A549 (cell line): ENCODE measurements around the gene PGLYRP2. TPM values are rescaled to one million over a fixed set of nuclear protein-coding genes. Genes with fewer than 3 reads are reported as not detected.

Source experiments
- ATAC-seq, 2 experiments: fragments of 200-7000 bp in 1 of 2; fragments of >200 bp in 1 of 2; cut with Nextera tagmentation in 1 of 2; cut with Tn5 transposase in 1 of 2; 3 replicates each; pipeline versions ENCODE4 v1.8.0 to v1.9.1; 2018 to 2020; ENCODE audit warnings: mild to moderate bottlenecking in 1 of 2, moderate library complexity in 1 of 2
- CTCF ChIA-PET: fragments of 300-600 bp; sonication (Branson Sonifier 250); formaldehyde crosslinking; extraction: SDS; loops from one replicate; lab custom pipeline; 2021; ENCODE audit warnings: antibody characterized with exemption, inconsistent platforms; lab: Yijun Ruan, JAX
- POLR2A ChIA-PET: fragments of 350-600 bp; formaldehyde crosslinking; extraction: SDS; loops from one replicate; lab custom pipeline; 2021; ENCODE audit warnings: antibody characterized with exemption, inconsistent platforms; lab: Yijun Ruan, JAX
- DNase-seq, 2 experiments: peaks; one replicate each; pipeline versions ENCODE4 v3.0.0 to v3.0.0-alpha.2; 2011 to 2016; ENCODE audit warnings: low read depth in 1 of 2, low spot score in 1 of 2
- FAIRE-seq: peaks from 2 replicates; lab custom pipeline; 2011; peaks lifted over from hg19 to GRCh38; lab: Jason Lieb, UNC
- H3K27ac ChIP-seq, 2 experiments: fragments of >200 bp; sonication (Bioruptor Twin); formaldehyde crosslinking; 3 replicates each; pipeline ENCODE4 v1.5.1; 2016 to 2017
- H3K4me1 ChIP-seq: fragments of >200 bp; sonication (Bioruptor Twin); formaldehyde crosslinking; 3 replicates; pipeline ENCODE4 v1.6.1; 2016
- H3K4me2 ChIP-seq: fragments of >200 bp; sonication (Bioruptor Twin); formaldehyde crosslinking; 3 replicates; pipeline ENCODE4 v1.6.1; 2016
- H3K4me3 ChIP-seq: fragments of >200 bp; sonication (Bioruptor Twin); formaldehyde crosslinking; 3 replicates; pipeline ENCODE4 v1.5.1; 2016
- H3K9me3 ChIP-seq: fragments of >200 bp; sonication (Bioruptor Twin); formaldehyde crosslinking; 3 replicates; pipeline ENCODE4 v1.6.1; 2016
- CHD2 ChIP-seq: fragments of 150-350 bp; IDR thresholded peaks from 2 replicates; pipeline ENCODE4 v1.6.1; 2014; ENCODE audit warnings: low read length; ENCODE audit not compliant: partially characterized antibody
- CHD4 ChIP-seq: fragments of 200-600 bp; sonication (generic); IDR thresholded peaks from 2 replicates; pipeline ENCODE4 v1.6.1; 2016; ENCODE audit warnings: antibody characterized with exemption, mild to moderate bottlenecking, borderline replicate concordance
- EHF ChIP-seq: fragments of 250-450 bp; sonication (Bioruptor Pico); IDR thresholded peaks from 2 replicates; pipeline ENCODE4 v1.5.0; 2020; ENCODE audit warnings: mild to moderate bottlenecking
- EHMT2 ChIP-seq: fragments of 200-600 bp; sonication (generic); IDR thresholded peaks from 2 replicates; pipeline ENCODE4 v1.6.1; 2016; ENCODE audit warnings: antibody characterized with exemption, low read depth, mild to moderate bottlenecking, moderate library complexity
- EP300 ChIP-seq, 2 experiments: fragments of >200 bp; sonication (Bioruptor Twin); formaldehyde crosslinking; IDR thresholded peaks; 2 replicates in 1 of 2; 3 replicates in 1 of 2; pipeline ENCODE4 v1.6.1; 2016 to 2017
- HEYL ChIP-seq: fragments of 250-450 bp; sonication (Bioruptor Pico); IDR thresholded peaks from 2 replicates; pipeline ENCODE4 v1.8.0; 2021; ENCODE audit warnings: mild to moderate bottlenecking, moderate library complexity
- HOXA7 ChIP-seq: fragments of 250-450 bp; sonication (Bioruptor Pico); IDR thresholded peaks from 2 replicates; pipeline ENCODE4 v1.5.0; 2020; ENCODE audit warnings: mild to moderate bottlenecking, moderate library complexity
- HOXB13 ChIP-seq: fragments of 250-450 bp; sonication (Bioruptor Pico); IDR thresholded peaks from 2 replicates; pipeline ENCODE4 v1.5.0; 2020; ENCODE audit warnings: low read depth, mild to moderate bottlenecking, moderate library complexity
- JUN ChIP-seq, 2 experiments: fragments of >200 bp; sonication (Bioruptor Twin); formaldehyde crosslinking; IDR thresholded peaks; 2 replicates in 1 of 2; 3 replicates in 1 of 2; pipeline ENCODE4 v1.6.1; 2016 to 2017
- KDM1A ChIP-seq: fragments of 200-600 bp; sonication (generic); IDR thresholded peaks from 2 replicates; pipeline ENCODE4 v1.6.1; 2016; ENCODE audit warnings: low read depth, mild to moderate bottlenecking
- MAZ ChIP-seq: fragments of 150-350 bp; IDR thresholded peaks from 2 replicates; pipeline ENCODE4 v1.6.1; 2014; ENCODE audit warnings: antibody characterized with exemption, low read depth, low read length, borderline replicate concordance
- MYC ChIP-seq: IDR thresholded peaks from 2 replicates; pipeline ENCODE4 v1.6.1; 2012; ENCODE audit warnings: mild to moderate bottlenecking, inconsistent platforms, low read length, improper control_type of control experiment, borderline replicate concordance
- NFE2L2 ChIP-seq: fragments of 150-350 bp; conservative IDR thresholded peaks from 2 replicates; pipeline ENCODE4 v1.6.1; 2014; ENCODE audit warnings: low read length
- POLR2A ChIP-seq: IDR thresholded peaks from 2 replicates; pipeline ENCODE4 v1.6.1; 2012; ENCODE audit warnings: mild to moderate bottlenecking, low read length
- POLR2AphosphoS2 ChIP-seq: conservative IDR thresholded peaks from 2 replicates; pipeline ENCODE4 v1.6.1; 2012; ENCODE audit warnings: low read length, improper control_type of control experiment, inconsistent platforms
- RARB ChIP-seq: fragments of 250-450 bp; sonication (Bioruptor Pico); IDR thresholded peaks from 2 replicates; pipeline ENCODE4 v1.8.0; 2021; ENCODE audit warnings: mild to moderate bottlenecking, moderate library complexity
- RCOR1 ChIP-seq: fragments of 150-350 bp; IDR thresholded peaks from 2 replicates; pipeline ENCODE4 v1.6.1; 2014; ENCODE audit warnings: antibody characterized with exemption, low read length, low read depth
- RNF2 ChIP-seq: fragments of 200-600 bp; sonication (generic); IDR thresholded peaks from 2 replicates; pipeline ENCODE4 v1.6.1; 2016; ENCODE audit warnings: low read depth, mild to moderate bottlenecking, antibody characterized with exemption, moderate library complexity, borderline replicate concordance
- TFCP2L1 ChIP-seq: fragments of 250-450 bp; sonication (Bioruptor Pico); IDR thresholded peaks from 2 replicates; pipeline ENCODE4 v1.5.0; 2021; ENCODE audit warnings: mild to moderate bottlenecking
- WGBS: methylation state at CpG from one replicate; pipeline ENCODE4 v1.1.6; 2017; ENCODE audit errors: missing lambda C conversion rate; 5-methylcytosine and 5-hydroxymethylcytosine counted together
- polyA plus RNA-seq, 4 experiments: library from polyadenylated mRNA; depleted of rRNA in 3 of 4; stranded (reverse); fragments of >200 nt; fragmentation: RNase III in 1 of 4; extraction: RNeasy Plus Mini Kit Qiagen cat#74134 plus additional on column Dnase treatment in 1 of 4; gene quantifications; 2 replicates in 3 of 4; 3 replicates in 1 of 4; pipeline ENCODE4 v1.2.3, GENCODE V29; 2011 to 2017
- TF ChIP-seq, protein P1 (sequence below): fragments of 150-350 bp; IDR thresholded peaks from 2 replicates; pipeline ENCODE4 v1.6.1; 2014; ENCODE audit warnings: low read depth, mild to moderate bottlenecking, low read length
- TF ChIP-seq, protein P2 (sequence below): IDR thresholded peaks from 2 replicates; pipeline ENCODE4 v1.6.1; 2012
- TF ChIP-seq, protein P3 (sequence below): fragments of >200 bp; sonication (Bioruptor Twin); formaldehyde crosslinking; IDR thresholded peaks from 3 replicates; pipeline ENCODE4 v1.6.1; 2016
- TF ChIP-seq, protein P4 (sequence below): fragments of 450-650 bp; IDR thresholded peaks from 2 replicates; pipeline ENCODE4 v1.6.1; 2014; ENCODE audit warnings: antibody characterized with exemption

PGLYRP2 gene
- polyA plus RNA-seq, 2 of the 4 experiments (the other 2 are of a cell fraction), result not detected

DNA sequence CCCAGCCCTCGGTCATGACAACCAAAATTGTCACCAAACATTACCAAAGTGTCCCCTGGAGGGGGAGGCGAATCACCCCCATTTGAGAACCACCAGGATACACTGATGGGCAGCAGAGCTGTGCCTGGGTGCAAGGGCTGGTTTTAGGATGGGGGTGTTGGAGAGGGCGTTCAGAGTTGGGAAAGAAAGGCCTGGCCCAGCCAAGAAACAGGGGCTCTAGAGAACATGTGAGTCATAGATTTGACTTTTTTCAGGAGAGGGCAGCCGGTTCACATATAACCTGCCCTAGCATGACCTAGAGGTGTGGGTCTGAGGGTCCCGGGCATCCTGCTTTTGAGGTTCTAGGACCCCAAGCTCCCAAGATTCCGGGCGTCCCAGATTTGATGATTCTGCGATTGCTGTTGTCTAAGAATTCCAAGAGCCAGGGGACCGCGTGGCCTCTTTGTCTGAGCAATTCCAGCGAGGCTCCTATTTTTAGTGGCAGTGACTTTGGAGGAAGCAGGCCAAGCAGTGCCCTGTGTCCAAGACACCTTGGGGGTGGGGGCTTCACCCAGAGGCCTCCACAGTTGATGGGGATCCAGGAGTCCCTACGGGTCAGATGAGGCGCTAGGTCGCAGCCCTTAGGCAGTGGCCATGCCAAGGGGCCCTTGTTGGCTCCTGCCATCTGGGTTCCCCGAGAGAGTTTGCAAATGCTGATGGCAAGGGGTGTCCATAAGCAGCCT, 34.6 kb downstream of the PGLYRP2 start (continued):
- TF ChIP-seq POLR2AphosphoS2 (no peak), EHMT2 (no peak), MAZ (no peak), RNF2 (no peak)

DNA sequence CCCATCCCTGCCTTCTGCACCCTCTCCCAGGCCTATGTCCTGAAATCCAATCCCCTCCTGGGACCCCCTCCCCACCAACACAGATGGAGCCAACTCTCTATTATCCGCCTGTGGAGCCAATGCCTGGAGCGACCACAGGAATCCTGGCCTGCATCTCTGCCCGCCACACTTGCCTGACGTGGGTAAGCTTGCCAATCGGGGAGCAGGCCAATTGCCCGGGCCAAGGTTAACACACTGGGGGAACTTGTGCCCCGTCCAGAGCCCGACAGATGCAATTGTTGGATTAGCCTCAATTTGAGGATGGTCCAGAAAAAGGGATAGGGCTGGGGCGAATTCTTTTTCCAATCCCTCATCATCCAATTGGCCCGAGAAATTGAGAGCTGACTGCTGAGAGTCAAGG, 35.5 kb downstream of the PGLYRP2 start:
- no peak for DNase-seq
- no peak for FAIRE-seq
- Histone ChIP-seq H3K27ac (no peak overlapping the region), H3K9me3 (no peaks in the 10 kb centered on the region), H3K4me1 (0 out of 3 replicates have a peak, but pooled peaks cover 5% of the 10 kb centered on the region), H3K4me3 (no peak overlapping the region), H3K4me2 (no peak overlapping the region)
- TF ChIP-seq EP300 (IDR thresholded peaks at IDR 0.05) (no peak), KDM1A (no peak), JUN (IDR thresholded peaks at IDR 0.05) (no peak), NFE2L2 (no peak), TFCP2L1 (CRISPR knock-in tag) (no peak), MYC (no peak), HOXB13 (no peak), POLR2A (no peak), RARB (no peak), HOXA7 (CRISPR knock-in tag) (no peak)
- TF ChIP-seq, protein P1, sequence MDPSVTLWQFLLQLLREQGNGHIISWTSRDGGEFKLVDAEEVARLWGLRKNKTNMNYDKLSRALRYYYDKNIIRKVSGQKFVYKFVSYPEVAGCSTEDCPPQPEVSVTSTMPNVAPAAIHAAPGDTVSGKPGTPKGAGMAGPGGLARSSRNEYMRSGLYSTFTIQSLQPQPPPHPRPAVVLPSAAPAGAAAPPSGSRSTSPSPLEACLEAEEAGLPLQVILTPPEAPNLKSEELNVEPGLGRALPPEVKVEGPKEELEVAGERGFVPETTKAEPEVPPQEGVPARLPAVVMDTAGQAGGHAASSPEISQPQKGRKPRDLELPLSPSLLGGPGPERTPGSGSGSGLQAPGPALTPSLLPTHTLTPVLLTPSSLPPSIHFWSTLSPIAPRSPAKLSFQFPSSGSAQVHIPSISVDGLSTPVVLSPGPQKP, result no peak
- ChIA-PET POLR2A (no interaction called here), CTCF (no interaction called here)
- no peak for ATAC-seq
- WGBS, result 82% methylated on average over 6 of the region's 10 CpGs

DNA sequence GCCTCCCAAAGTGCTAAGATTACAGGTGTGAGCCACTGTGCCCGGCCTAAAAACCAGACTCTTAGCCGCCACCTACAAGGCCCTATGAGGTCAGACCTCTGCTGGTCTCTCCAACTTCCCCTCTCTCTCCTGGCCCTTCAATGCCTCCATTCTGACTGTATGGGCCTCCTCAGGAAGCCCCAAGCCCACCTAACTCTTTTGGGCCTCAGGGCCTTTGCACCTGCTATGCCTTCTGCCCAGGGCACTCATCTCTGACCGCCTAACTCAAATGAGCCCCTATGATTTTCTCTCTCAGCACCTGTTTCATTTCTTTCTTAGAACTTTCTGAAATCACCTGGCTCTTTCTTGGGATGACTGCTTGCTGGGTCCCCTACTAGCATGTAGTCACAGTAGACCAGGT, 36.0 kb downstream of the PGLYRP2 start:
- CTCF ChIA-PET, result no interaction called here
- TF ChIP-seq KDM1A, result no peak
- no peak for TF ChIP-seq RCOR1
- TF ChIP-seq, protein P2, sequence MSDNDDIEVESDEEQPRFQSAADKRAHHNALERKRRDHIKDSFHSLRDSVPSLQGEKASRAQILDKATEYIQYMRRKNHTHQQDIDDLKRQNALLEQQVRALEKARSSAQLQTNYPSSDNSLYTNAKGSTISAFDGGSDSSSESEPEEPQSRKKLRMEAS, result no peak
- no peak for TF ChIP-seq CHD2
- no peak for TF ChIP-seq CHD4
- TF ChIP-seq HEYL (CRISPR knock-in tag), result no peak
- TF ChIP-seq, protein P3, sequence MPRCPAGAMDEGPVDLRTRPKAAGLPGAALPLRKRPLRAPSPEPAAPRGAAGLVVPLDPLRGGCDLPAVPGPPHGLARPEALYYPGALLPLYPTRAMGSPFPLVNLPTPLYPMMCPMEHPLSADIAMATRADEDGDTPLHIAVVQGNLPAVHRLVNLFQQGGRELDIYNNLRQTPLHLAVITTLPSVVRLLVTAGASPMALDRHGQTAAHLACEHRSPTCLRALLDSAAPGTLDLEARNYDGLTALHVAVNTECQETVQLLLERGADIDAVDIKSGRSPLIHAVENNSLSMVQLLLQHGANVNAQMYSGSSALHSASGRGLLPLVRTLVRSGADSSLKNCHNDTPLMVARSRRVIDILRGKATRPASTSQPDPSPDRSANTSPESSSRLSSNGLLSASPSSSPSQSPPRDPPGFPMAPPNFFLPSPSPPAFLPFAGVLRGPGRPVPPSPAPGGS, result no peak
- TF ChIP-seq EHF (CRISPR knock-in tag), result no peak
- TF ChIP-seq, protein P4, sequence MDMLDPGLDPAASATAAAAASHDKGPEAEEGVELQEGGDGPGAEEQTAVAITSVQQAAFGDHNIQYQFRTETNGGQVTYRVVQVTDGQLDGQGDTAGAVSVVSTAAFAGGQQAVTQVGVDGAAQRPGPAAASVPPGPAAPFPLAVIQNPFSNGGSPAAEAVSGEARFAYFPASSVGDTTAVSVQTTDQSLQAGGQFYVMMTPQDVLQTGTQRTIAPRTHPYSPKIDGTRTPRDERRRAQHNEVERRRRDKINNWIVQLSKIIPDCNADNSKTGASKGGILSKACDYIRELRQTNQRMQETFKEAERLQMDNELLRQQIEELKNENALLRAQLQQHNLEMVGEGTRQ, result no peak
- DNase-seq (no peak), FAIRE-seq (no peak), ATAC-seq (no peak)
- no peaks in the 10 kb centered on the region for H3K9me3 ChIP-seq
- POLR2A ChIA-PET, result no interaction called here
- H3K27ac ChIP-seq, result no peak overlapping the region
- WGBS, result 93% methylated on average over 3 of the region's 3 CpGs
- no peaks in the 10 kb centered on the region for H3K4me1 ChIP-seq
- H3K4me3 ChIP-seq, result no peak overlapping the region
- no peak overlapping the region for H3K4me2 ChIP-seq
